Kidney (tissue), 14 donors: ENCODE measurements around the gene IL31. TPM values are rescaled to one million over a fixed set of nuclear protein-coding genes. Genes with fewer than 3 reads are reported as not detected.

Experiments
- DNase-seq, 5 donors: peaks; one replicate each; pipeline ENCODE4 v3.0.0-alpha.2; 2013 to 2020
- FAIRE-seq: peaks from 2 replicates; lab custom pipeline; 2012; peaks lifted over from hg19 to GRCh38; lab: Jason Lieb, UNC
- H3K27ac ChIP-seq, 2 donors: one replicate each; pipeline ENCODE4 v1.7.0; 2013; ENCODE audit warnings: low read depth in 2 of 2, low read length in 2 of 2, inconsistent platforms in 1 of 2
- H3K27me3 ChIP-seq: one replicate; pipeline ENCODE4 v1.7.1; 2013; ENCODE audit warnings: low read length, inconsistent platforms; ENCODE audit not compliant: control insufficient read depth, insufficient read depth
- H3K36me3 ChIP-seq, 3 donors: one replicate each; pipeline versions ENCODE4 v1.7.0 to v1.7.1; 2013; ENCODE audit warnings: low read length in 3 of 3, control low read depth in 1 of 3, inconsistent platforms in 1 of 3; ENCODE audit not compliant: insufficient read depth in 3 of 3, control insufficient read depth in 2 of 3
- H3K4me1 ChIP-seq, 3 donors: one replicate each; pipeline versions ENCODE4 v1.7.0 to v1.7.1; 2013; ENCODE audit warnings: low read length in 3 of 3, inconsistent platforms in 1 of 3, low read depth in 1 of 3; ENCODE audit not compliant: control insufficient read depth in 2 of 3, insufficient read depth in 2 of 3
- H3K4me3 ChIP-seq, 3 donors: one replicate each; pipeline versions ENCODE4 v1.7.0 to v1.8.1; 2013; ENCODE audit warnings: low read length in 3 of 3, control low read depth in 1 of 3, inconsistent platforms in 1 of 3
- H3K9ac ChIP-seq, 3 donors: one replicate each; pipeline versions ENCODE4 v1.7.0 to v1.7.1; 2013; ENCODE audit warnings: low read length in 3 of 3, control low read depth in 1 of 3, inconsistent platforms in 1 of 3
- H3K9me3 ChIP-seq, 3 donors: one replicate each; pipeline versions ENCODE4 v1.7.0 to v1.7.1; 2013; ENCODE audit warnings: low read length in 3 of 3, control low read depth in 1 of 3, inconsistent platforms in 1 of 3; ENCODE audit not compliant: control insufficient read depth in 2 of 3, insufficient read depth in 1 of 3
- intact Hi-C: fragments of 100-400 bp; cut with DNase I; formaldehyde crosslinking; loops from one replicate; pipeline ENCODE4 v1.11.1; 2022
- polyA plus RNA-seq: library from polyadenylated mRNA; stranded (reverse); fragments of 350-450 nt; fragmentation: Illumina TruSeq; extraction: RNeasy Lipid Tissue Mini Kit (QIAGEN cat#74804); gene quantifications from one replicate; pipeline ENCODE4 v1.2.3, GENCODE V29; 2014; ENCODE audit warnings: low read depth, low replicate concordance; ENCODE audit not compliant: insufficient read depth
- total RNA-seq: library from RNA; stranded (reverse); fragmentation: NEBNext Ultra II Directional; extraction: Animal tissue kit (Norgen Biotek cat#: 25700); gene quantifications from one replicate; pipeline ENCODE4 v1.2.1, GENCODE V29; 2021
- TF ChIP-seq, protein P1 (sequence below): IDR thresholded peaks from 3 replicates; pipeline ENCODE4 v1.5.1; 2012; ENCODE audit warnings: mild to moderate bottlenecking, moderate library complexity, borderline replicate concordance; ENCODE audit not compliant: insufficient read depth; ENCODE audit errors: extremely low read depth
- donor health status: control.
- donor health status: control.
- donor health status: control.
- donor health status: control.
- donor health status: control.
- donor health status: DM: yes; HTN: yes; CAD: no.
- donor health status: Normal renal cell carcinoma (clear cell type).

IL31 gene
- total and polyA plus RNA-seq, 2 donors from 2014 or later: not detected

DNA sequence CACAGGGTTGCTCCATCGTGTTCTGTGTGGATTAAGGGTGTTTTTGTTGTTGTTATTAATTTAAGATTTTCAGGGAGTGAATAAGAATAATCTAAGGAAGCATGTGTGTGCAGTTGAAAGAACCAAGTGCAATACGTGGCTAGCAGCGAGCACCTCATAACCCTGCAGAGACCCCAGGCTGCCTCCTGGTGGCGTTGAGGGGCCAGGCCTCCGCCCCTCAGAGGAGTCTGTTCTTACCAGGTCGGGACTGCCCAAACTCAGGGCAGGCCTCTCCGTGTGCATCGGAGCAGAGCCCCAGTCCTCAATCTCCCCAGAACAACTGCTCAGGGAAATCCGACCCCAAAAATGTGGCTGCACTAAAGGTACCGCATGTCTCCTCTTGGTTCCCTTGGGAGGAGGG lies 36.8 kb downstream of the IL31 start:
- Histone ChIP-seq H3K9me3 (no peaks in the 10 kb centered on the region), H3K27me3 (no peaks in the 10 kb centered on the region), H3K9ac (no peak overlapping the region), H3K4me3 (no peak overlapping the region), H3K36me3 (peaks cover 0 to 38% (median 27%) of the 10 kb centered on the region in 3 donors), H3K27ac (no peak overlapping the region), H3K4me1 (peaks cover 0 to 2% (median 0%) of the 10 kb centered on the region in 3 donors)
- TF ChIP-seq, protein P1, sequence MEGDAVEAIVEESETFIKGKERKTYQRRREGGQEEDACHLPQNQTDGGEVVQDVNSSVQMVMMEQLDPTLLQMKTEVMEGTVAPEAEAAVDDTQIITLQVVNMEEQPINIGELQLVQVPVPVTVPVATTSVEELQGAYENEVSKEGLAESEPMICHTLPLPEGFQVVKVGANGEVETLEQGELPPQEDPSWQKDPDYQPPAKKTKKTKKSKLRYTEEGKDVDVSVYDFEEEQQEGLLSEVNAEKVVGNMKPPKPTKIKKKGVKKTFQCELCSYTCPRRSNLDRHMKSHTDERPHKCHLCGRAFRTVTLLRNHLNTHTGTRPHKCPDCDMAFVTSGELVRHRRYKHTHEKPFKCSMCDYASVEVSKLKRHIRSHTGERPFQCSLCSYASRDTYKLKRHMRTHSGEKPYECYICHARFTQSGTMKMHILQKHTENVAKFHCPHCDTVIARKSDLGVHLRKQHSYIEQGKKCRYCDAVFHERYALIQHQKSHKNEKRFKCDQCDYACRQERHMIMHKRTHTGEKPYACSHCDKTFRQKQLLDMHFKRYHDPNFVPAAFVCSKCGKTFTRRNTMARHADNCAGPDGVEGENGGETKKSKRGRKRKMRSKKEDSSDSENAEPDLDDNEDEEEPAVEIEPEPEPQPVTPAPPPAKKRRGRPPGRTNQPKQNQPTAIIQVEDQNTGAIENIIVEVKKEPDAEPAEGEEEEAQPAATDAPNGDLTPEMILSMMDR: no peak
- no peak for FAIRE-seq
- intact Hi-C loops: no loop called here
- peak in 1 of 5 donors; percentile 16 for DNase-seq

DNA sequence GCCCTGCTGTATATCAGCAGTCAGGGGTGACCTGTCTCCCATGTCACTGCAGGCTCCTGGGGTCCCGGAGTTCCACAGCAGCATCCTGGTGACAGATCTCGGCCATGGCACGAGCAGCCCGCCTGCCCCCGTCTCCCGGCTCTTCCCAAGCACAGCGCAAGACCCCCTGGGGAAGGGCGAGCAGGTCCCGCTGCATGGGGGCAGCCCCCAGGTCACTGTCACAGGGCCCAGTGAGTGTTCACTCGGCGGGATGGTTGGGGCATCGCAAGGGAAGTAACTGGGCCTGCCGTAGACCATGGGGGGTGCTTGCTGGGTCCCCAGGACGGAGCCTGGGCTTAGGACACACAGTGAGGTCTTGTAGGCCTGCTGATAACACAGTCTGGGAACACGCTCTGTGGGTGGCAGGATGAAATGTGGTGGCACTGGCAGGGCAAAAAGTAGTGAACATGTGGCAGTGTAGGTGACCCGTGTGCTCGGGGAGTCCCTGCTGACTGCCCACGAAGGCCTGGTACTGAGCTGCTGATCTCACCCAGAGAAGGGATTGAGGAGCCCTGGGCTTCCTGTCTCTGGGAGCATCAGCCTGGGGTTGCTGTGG lies 38.5 kb downstream of the IL31 start:
- H3K4me1 ChIP-seq: peaks cover 0 to 2% (median 0%) of the 10 kb centered on the region in 3 donors
- H3K27ac ChIP-seq: no peak overlapping the region
- intact Hi-C loops: no loop called here
- FAIRE-seq (no peak), DNase-seq (peak in 1 of 5 donors; percentile 59)
- TF ChIP-seq, protein P1: no peak
- no peak overlapping the region for H3K9ac ChIP-seq
- no peaks in the 10 kb centered on the region for H3K27me3 ChIP-seq
- peaks cover 0 to 38% (median 21%) of the 10 kb centered on the region in 3 donors for H3K36me3 ChIP-seq
- H3K9me3 ChIP-seq: no peaks in the 10 kb centered on the region
- no peak overlapping the region for H3K4me3 ChIP-seq

DNA sequence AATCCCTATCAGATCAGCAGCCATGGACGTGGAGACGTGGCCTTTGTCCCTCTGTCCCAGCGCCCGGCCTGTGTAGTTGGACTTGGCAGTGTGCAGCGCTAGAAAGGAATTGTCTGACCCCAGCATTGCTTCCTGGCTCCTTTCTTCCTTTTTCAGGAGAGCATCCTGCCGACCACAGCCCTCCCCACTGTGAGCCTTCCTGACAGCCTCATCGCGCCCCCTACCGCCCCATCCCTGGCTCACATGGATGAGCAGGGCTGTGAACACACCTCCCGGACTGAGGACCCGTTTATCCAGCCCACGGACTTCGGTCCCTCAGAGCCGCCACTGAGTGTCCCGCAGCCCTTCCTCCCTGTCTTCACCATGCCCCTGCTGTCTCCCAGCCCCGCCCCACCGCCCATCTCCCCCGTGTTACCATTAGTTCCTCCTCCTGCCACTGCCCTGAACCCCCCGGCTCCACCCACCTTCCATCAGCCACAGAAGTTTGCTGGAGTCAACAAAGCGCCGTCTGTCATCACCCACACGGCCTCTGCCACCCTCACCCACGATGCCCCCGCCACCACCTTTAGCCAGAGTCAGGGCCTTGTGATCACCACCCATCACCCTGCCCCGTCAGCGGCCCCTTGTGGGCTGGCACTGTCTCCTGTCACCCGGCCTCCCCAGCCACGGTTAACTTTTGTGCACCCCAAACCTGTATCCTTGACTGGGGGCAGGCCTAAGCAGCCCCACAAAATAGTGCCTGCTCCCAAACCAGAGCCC lies 40.6 kb downstream of the IL31 start:
- TF ChIP-seq, protein P1: no peak
- Histone ChIP-seq H3K9ac (no peak overlapping the region), H3K9me3 (no peaks in the 10 kb centered on the region), H3K4me3 (no peak overlapping the region), H3K4me1 (peaks cover 0 to 2% (median 0%) of the 10 kb centered on the region in 3 donors), H3K27ac (no peak overlapping the region), H3K27me3 (no peaks in the 10 kb centered on the region), H3K36me3 (peaks cover 0 to 50% (median 27%) of the 10 kb centered on the region in 3 donors)
- FAIRE-seq: no peak
- no peak for DNase-seq
- intact Hi-C loops: no loop called here
